C4-2B (cell line): ENCODE results near the gene FRMD3.

ENCODE experiments used
- ZFX ChIP-seq: fragments of 450-650 bp; IDR thresholded peaks from 2 replicates; pipeline ENCODE4 v1.6.1; 2017
- TF ChIP-seq, protein P1 (sequence below): fragments of 450-650 bp; conservative IDR thresholded peaks from 2 replicates; pipeline ENCODE4 v1.5.1; 2017; ENCODE audit warnings: mild to moderate bottlenecking

- TF ChIP-seq, protein P1, sequence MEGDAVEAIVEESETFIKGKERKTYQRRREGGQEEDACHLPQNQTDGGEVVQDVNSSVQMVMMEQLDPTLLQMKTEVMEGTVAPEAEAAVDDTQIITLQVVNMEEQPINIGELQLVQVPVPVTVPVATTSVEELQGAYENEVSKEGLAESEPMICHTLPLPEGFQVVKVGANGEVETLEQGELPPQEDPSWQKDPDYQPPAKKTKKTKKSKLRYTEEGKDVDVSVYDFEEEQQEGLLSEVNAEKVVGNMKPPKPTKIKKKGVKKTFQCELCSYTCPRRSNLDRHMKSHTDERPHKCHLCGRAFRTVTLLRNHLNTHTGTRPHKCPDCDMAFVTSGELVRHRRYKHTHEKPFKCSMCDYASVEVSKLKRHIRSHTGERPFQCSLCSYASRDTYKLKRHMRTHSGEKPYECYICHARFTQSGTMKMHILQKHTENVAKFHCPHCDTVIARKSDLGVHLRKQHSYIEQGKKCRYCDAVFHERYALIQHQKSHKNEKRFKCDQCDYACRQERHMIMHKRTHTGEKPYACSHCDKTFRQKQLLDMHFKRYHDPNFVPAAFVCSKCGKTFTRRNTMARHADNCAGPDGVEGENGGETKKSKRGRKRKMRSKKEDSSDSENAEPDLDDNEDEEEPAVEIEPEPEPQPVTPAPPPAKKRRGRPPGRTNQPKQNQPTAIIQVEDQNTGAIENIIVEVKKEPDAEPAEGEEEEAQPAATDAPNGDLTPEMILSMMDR, result peak; percentile 79
- no peak for TF ChIP-seq ZFX
These were observed 307.2 kb downstream of the FRMD3 start for GRCh38 chr9:83231039-83231438.
